RCC 7860 (cell line): ENCODE results near the gene HDAC2.
"Not testable (repeated sequence)": the region's sequence is repeated elsewhere in the genome, so short reads cannot be mapped to it uniquely, and the experiment has no call there.

Experiments used
- DNase-seq: peaks from one replicate; pipeline ENCODE4 v3.0.0-alpha.2; 2015; ENCODE audit warnings: low spot score
- FAIRE-seq: peaks from 2 replicates; lab custom pipeline; 2012; peaks lifted over from hg19 to GRCh38; lab: Jason Lieb, UNC

HDAC2 gene

DNA sequence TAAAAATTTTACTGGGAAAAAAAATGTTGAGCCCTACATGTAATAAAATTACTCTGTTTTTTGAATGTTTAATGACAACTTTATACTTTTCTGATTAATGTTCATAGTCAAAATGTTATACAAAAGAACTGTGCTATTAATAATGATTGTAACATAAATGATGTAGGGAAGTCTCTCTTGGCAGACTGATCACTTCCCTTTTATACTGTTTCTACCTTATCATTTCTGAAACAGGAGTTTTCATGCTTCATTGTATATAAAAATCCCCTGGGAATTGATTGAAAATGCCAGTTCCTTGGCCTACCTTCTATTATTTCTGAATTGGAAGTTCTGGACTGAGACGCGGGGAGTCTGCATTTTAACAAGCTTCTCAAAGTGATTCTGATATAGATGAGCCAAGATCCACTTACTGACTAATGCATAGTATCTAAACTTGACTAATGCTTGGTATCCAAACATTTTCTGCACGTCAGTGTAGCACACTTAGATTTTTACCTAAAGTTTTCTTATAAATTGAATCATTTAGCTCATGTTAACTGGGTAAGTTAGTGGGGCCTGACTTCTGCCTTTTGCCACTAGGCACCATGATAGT is 7.2 kb upstream of the HDAC2 start:
- DNase-seq (no peak), FAIRE-seq (no peak)

GRCh38 chr6:113976806-113977205 is 5.9 kb upstream of the HDAC2 start:
- DNase-seq: no peak
- no peak for FAIRE-seq

GRCh38 chr6:113971741-113972140 is 793 bp upstream of the HDAC2 start:
- FAIRE-seq: no peak
- no peak for DNase-seq

- FAIRE-seq (no peak), DNase-seq (no peak)
These were observed 802 bp downstream of the HDAC2 start for GRCh38 chr6:113969888-113970804.

GRCh38 chr6:113968472-113968871 is 2.5 kb downstream of the HDAC2 start:
- FAIRE-seq (no peak), DNase-seq (no peak)

DNA sequence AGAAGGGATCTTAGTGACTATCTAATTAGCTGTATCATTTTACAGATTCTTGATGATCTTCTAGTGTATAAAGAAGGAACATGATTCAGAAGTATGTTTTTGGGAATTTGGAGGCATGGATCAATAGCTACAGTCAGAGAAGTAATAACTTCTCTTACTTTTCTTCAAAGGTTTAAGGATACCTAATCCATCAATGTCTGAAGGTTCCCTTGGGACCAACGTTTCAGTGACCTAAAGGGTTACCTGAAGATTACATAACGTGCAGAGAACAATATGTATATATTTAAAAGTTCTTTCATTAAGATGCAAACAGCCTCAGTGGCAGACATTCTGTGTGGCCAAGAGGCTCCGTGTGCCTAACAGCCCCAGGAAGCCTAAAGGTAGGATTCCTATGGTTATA is 3.2 kb downstream of the HDAC2 start:
- no peak for DNase-seq
- no peak for FAIRE-seq

DNA sequence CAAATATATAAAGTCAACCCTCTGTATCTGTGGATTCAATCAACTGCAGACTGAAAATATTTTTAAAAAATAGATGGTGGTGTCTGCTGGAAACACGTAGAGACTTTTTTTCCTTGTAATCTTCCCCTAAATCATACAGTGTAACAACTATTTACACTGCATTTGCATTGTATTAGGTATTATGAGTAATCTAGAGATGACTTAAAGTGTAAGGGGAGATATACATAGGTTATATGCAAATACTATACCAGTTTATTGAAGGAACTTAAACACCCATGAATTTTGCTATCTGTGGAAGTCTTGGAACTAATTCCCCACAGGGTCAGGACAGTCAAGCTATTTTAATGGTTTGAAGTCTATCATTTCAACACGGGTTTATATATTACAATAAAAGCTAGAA is 10.2 kb downstream of the HDAC2 start:
- no peak for FAIRE-seq
- DNase-seq: no peak

DNA sequence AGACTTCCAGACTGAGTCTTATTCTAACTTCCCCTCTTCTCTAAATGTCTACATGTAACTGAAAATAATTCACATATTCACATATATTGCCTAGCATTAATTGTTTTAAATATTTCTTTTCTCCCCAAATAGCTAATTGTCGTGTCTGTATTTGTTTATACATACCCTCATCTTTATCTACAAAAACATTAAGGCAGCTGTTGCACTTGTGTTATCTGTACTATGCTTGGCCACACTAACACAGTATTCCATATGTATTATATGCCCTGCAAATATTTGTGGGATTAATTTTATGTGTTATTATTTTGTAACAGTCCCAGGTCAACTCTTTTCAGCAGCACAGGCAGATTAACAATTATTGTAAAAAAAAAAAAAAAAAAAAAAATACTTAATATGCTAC is 11.7 kb downstream of the HDAC2 start:
- DNase-seq (no peak), FAIRE-seq (no peak)

GRCh38 chr6:113954653-113955052 is 16.3 kb downstream of the HDAC2 start:
- no peak for FAIRE-seq
- no peak for DNase-seq

GRCh38 chr6:113953346-113953745 is 17.6 kb downstream of the HDAC2 start:
- FAIRE-seq (no peak), DNase-seq (no peak)

GRCh38 chr6:113949499-113949898 is 21.4 kb downstream of the HDAC2 start:
- FAIRE-seq (no peak), DNase-seq (no peak)

DNA sequence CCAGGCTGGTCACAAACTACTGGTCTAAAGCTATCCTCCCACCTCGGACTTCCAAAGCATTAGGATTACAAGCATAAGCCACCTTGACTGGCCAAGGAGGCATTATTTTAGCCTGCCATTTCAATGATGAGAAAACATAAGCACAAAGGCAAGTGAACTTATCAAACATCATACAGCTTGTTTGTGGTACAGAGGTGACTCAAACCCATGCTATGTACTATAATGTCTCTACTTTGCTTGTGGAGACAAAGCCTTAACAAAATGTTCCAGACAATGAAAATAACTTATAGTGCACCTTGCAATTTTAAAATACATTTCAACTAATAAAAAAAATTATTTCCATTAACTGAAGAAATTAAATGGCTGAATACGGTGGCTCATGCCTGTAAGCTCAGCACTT is 26.2 kb downstream of the HDAC2 start:
- FAIRE-seq (no peak), DNase-seq (no peak)

GRCh38 chr6:113939825-113940224 is 31.1 kb downstream of the HDAC2 start:
- DNase-seq (no peak), FAIRE-seq (no peak)

DNA sequence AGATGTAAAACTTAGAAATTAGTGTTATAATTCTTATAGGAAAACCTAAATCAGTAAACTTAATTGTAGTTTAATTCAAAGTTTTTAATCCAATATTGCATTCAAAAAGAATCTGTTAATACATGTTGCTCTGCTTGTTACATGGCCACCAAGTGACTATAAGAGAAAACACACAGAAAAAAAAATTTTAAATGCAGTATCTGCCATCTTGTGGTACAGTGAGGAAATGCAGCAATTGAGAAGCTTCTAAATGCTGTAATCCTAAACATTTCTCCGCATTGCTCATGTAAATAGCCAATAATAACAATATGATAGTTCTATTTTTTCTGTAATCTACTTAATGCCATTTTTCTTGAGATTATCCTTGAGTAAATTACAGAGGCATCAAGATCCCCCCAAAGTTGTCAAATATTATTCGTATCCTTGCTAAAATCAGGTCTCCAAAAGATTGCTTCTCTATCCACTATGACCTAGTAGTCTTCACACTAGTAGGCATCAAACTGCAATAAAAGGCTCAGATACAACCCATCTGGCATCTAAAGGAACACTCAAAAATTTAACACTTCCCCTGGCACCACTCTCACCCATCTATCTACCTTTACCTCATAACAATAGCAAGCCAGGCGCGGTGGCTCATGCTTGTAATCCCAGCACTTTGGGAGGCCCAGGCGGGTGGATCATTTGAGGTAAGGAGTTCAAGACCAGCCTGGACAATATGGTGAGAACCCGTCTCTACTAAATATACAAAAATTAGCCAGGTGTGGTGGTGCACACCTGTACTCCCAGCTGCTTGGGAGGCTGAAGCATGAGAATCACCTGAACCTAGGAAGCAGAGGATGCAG is 34.6 kb downstream of the HDAC2 start:
- peak; percentile 85 for FAIRE-seq
- peak; percentile 54 for DNase-seq

GRCh38 chr6:113934101-113934500 is 36.8 kb downstream of the HDAC2 start:
- FAIRE-seq (no peak), DNase-seq (no peak)

GRCh38 chr6:113931907-113932306 is 39.0 kb downstream of the HDAC2 start:
- FAIRE-seq, DNase-seq: not testable (repeated sequence)

DNA sequence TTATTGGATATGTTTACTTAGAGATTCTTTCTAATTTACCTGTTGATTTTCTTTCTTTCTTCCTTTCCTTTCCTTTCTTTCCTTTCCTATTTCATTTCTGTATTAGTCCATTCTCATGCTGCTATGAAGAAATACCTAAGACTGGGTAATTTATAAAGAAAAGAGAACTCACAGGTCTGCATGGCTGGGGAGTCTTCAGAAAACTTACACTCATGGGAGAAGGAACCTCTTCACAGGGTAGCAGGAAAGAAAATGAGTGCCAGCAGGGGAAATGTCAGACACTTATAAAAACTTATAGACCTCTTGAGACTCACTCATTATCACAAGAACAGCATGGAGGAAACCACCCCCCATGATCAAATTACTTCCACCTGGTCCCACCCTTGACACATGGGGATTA is 40.8 kb downstream of the HDAC2 start:
- DNase-seq (no peak), FAIRE-seq (no peak)

- no peak for FAIRE-seq
- no peak for DNase-seq
These were observed 43.9 kb downstream of the HDAC2 start for GRCh38 chr6:113927001-113927400.

DNA sequence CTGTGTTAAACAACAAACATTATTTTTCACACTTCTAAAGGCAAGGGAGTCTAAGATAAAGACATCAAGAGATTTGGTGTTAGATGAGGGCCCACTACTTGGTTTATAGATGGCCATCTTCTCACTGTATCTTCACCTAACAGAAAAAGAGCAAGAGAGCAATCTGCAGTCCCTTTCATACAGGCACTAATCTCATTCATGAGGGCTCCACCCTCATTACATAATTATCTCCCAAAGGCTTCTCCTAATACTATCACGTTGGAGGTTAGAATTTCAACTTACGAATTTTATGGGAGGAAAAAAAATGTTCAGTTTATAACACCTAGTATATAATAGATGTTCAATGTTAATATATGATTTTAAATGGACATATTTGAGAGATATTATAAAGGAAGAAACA is 45.6 kb downstream of the HDAC2 start:
- DNase-seq (no peak), FAIRE-seq (no peak)

- FAIRE-seq: no peak
- DNase-seq: no peak
These were observed 46.6 kb downstream of the HDAC2 start for GRCh38 chr6:113924312-113924723.

- FAIRE-seq (no peak), DNase-seq (no peak)
These were observed 47.4 kb downstream of the HDAC2 start for GRCh38 chr6:113923526-113923925.
